ENCODE data around the gene NDUFA11.

GRCh38 chr19:5896365-5897076, 7.1 kb downstream of the NDUFA11 start:
- TF ChIP-seq CTCF (IDR thresholded peaks at IDR 0.05 in 2 of 3, conservative IDR thresholded peaks at IDR 0.05 in 1 of 3; ENCODE audit: insufficient read depth in 2 of 3, low read depth in 1 of 3, low read length in 3 of 3) (no peak), EZH2 (IDR thresholded peaks at IDR 0.05; ENCODE audit: borderline replicate concordance, low read depth, low read length) (no peak), SPI1 (IDR thresholded peaks at IDR 0.05; ENCODE audit: borderline replicate concordance, low read depth, low read length) (no peak), ZNF431 (CRISPR knock-in tag; IDR thresholded peaks at IDR 0.05) (no peak), ETV5 (CRISPR knock-in tag; IDR thresholded peaks at IDR 0.05; ENCODE audit: low read depth) (no peak), E2F1 (CRISPR knock-in tag; IDR thresholded peaks at IDR 0.05) (no peak), NEUROD1 (IDR thresholded peaks at IDR 0.05; ENCODE audit: borderline replicate concordance, low read depth, low read length, partially characterized antibody) (no peak), POLR3A (IDR thresholded peaks at IDR 0.05; ENCODE audit: borderline replicate concordance, extremely low read depth, insufficient read depth, insufficient read length) (no peak), CHCHD3 (CRISPR knock-in tag; IDR thresholded peaks at IDR 0.05) (no peak), CTBP1 (IDR thresholded peaks at IDR 0.05; ENCODE audit: borderline replicate concordance) (no peak), ZNF274 (IDR thresholded peaks at IDR 0.05; ENCODE audit: borderline replicate concordance, low read depth, low read length) (no peak)

All from K562 (cell line).